WTC11 (cell line): ENCODE data around the gene NEK10. TPM values are rescaled to one million over a fixed set of nuclear protein-coding genes. Genes with fewer than 3 reads are reported as not detected.

ENCODE experiments used
- ATAC-seq: fragments of 200-7000 bp; cut with Tn5 transposase; 2 replicates; pipeline ENCODE4 v1.10.0; 2021; ENCODE audit warnings: mild to moderate bottlenecking, moderate library complexity
- CTCF ChIA-PET: fragments of 300-600 bp; sonication (Branson Sonifier 250); formaldehyde crosslinking; loops from one replicate; lab custom pipeline; 2021; ENCODE audit warnings: antibody characterized with exemption; lab: Charles Lee
- POLR2A ChIA-PET: fragments of 350-600 bp; sonication (Branson Sonifier 250); formaldehyde crosslinking; loops from one replicate; lab custom pipeline; 2021; ENCODE audit warnings: antibody characterized with exemption; lab: Charles Lee
- DNase-seq: peaks from one replicate; pipeline ENCODE4 v3.0.0; 2021; ENCODE audit warnings: low spot score
- H3K27ac Mint-ChIP-seq: 2 replicates; pipeline ENCODE4 v1.8.0; 2021; ENCODE audit warnings: mixed read lengths
- H3K27me3 Mint-ChIP-seq: 2 replicates; pipeline ENCODE4 v1.8.0; 2021; ENCODE audit warnings: low read depth, mild to moderate bottlenecking, moderate library complexity, mixed read lengths
- H3K36me3 Mint-ChIP-seq: 2 replicates; pipeline ENCODE4 v1.8.0; 2021; ENCODE audit warnings: mixed read lengths
- H3K4me1 Mint-ChIP-seq: 2 replicates; pipeline ENCODE4 v1.8.0; 2022; ENCODE audit warnings: mixed read lengths
- H3K4me3 Mint-ChIP-seq: 2 replicates; pipeline ENCODE4 v1.8.0; 2021; ENCODE audit warnings: mild to moderate bottlenecking, moderate library complexity, mixed read lengths
- H3K9me3 Mint-ChIP-seq: 2 replicates; pipeline ENCODE4 v1.8.0; 2021; ENCODE audit warnings: mixed read lengths
- ATF1 ChIP-seq: sonication (generic); formaldehyde crosslinking; IDR thresholded peaks from 2 replicates; pipeline ENCODE4 v1.8.1; 2023; ENCODE audit warnings: mild to moderate bottlenecking, moderate library complexity, missing genetic modification reagents
- JUN ChIP-seq: sonication (generic); formaldehyde crosslinking; IDR thresholded peaks from 2 replicates; pipeline ENCODE4 v1.8.0; 2023; ENCODE audit warnings: mild to moderate bottlenecking, missing genetic modification reagents
- MYBL2 ChIP-seq: sonication (generic); formaldehyde crosslinking; IDR thresholded peaks from 2 replicates; pipeline ENCODE4 v1.8.1; 2023; ENCODE audit warnings: mild to moderate bottlenecking, moderate library complexity, missing genetic modification reagents
- NFE2L1 ChIP-seq: sonication (generic); formaldehyde crosslinking; IDR thresholded peaks from 2 replicates; pipeline ENCODE4 v1.8.1; 2023; ENCODE audit warnings: missing genetic modification reagents
- RORB ChIP-seq: fragments of 250-450 bp; sonication (Bioruptor Pico); IDR thresholded peaks from 2 replicates; pipeline ENCODE4 v1.9.0; 2021; ENCODE audit warnings: mild to moderate bottlenecking
- TEAD4 ChIP-seq: sonication (generic); formaldehyde crosslinking; IDR thresholded peaks from 2 replicates; pipeline ENCODE4 v1.8.0; 2022; ENCODE audit warnings: mild to moderate bottlenecking, missing genetic modification reagents
- TP53 ChIP-seq: sonication (generic); formaldehyde crosslinking; IDR thresholded peaks from 2 replicates; pipeline ENCODE4 v1.8.1; 2023; ENCODE audit warnings: mild to moderate bottlenecking, missing genetic modification reagents
- ZNF317 ChIP-seq: sonication (generic); formaldehyde crosslinking; IDR thresholded peaks from 2 replicates; pipeline ENCODE4 v1.8.1; 2023; ENCODE audit warnings: low read depth, mild to moderate bottlenecking, moderate library complexity, missing genetic modification reagents, borderline replicate concordance
- ZNF396 ChIP-seq: fragments of 250-450 bp; sonication (Bioruptor Pico); IDR thresholded peaks from 2 replicates; pipeline ENCODE4 v1.8.0; 2021; ENCODE audit warnings: mild to moderate bottlenecking, moderate library complexity, borderline replicate concordance
- ZNF416 ChIP-seq: fragments of 250-450 bp; sonication (Bioruptor Pico); IDR thresholded peaks from 2 replicates; pipeline ENCODE4 v1.9.0; 2021; ENCODE audit warnings: mild to moderate bottlenecking, inconsistent platforms
- ZNF423 ChIP-seq: fragments of 250-450 bp; sonication (Bioruptor Pico); IDR thresholded peaks from 2 replicates; pipeline ENCODE4 v2.1.2; 2022; ENCODE audit warnings: mild to moderate bottlenecking, moderate library complexity
- total RNA-seq: library from RNA; stranded (reverse); gene quantifications from 3 replicates; pipeline ENCODE4 v1.2.3, GENCODE V29; 2021
- TF ChIP-seq, protein P1 (sequence below): sonication (generic); formaldehyde crosslinking; IDR thresholded peaks from 2 replicates; pipeline ENCODE4 v1.8.0; 2022; ENCODE audit warnings: mild to moderate bottlenecking, missing genetic modification reagents
- TF ChIP-seq, protein P2 (sequence below): fragments of 250-450 bp; sonication (Bioruptor Pico); IDR thresholded peaks from 2 replicates; pipeline ENCODE4 v2.1.2; 2022; ENCODE audit warnings: mild to moderate bottlenecking, moderate library complexity
- TF ChIP-seq, protein P3 (sequence below): sonication (generic); formaldehyde crosslinking; IDR thresholded peaks from 2 replicates; pipeline ENCODE4 v1.8.0; 2023; ENCODE audit warnings: missing genetic modification reagents, mild to moderate bottlenecking, borderline replicate concordance
- TF ChIP-seq, protein P4 (sequence below): sonication (generic); formaldehyde crosslinking; conservative IDR thresholded peaks from 2 replicates; pipeline ENCODE4 v1.8.1; 2022; ENCODE audit warnings: mild to moderate bottlenecking, missing genetic modification reagents
- TF ChIP-seq, protein P5 (sequence below): sonication (generic); formaldehyde crosslinking; IDR thresholded peaks from 2 replicates; pipeline ENCODE4 v1.8.0; 2022; ENCODE audit warnings: mild to moderate bottlenecking, missing genetic modification reagents
- TF ChIP-seq, protein P6 (sequence below): fragments of 200-600 bp; IDR thresholded peaks from 2 replicates; pipeline ENCODE4 v1.8.0; 2022; ENCODE audit warnings: antibody characterized with exemption
- TF ChIP-seq, protein P7 (sequence below): fragments of 250-450 bp; sonication (Bioruptor Pico); IDR thresholded peaks from 2 replicates; pipeline ENCODE4 v1.9.0; 2021; ENCODE audit warnings: mild to moderate bottlenecking

Gene NEK10
- total RNA-seq, 1 experiment from 2014 or later = 0.37 TPM

DNA sequence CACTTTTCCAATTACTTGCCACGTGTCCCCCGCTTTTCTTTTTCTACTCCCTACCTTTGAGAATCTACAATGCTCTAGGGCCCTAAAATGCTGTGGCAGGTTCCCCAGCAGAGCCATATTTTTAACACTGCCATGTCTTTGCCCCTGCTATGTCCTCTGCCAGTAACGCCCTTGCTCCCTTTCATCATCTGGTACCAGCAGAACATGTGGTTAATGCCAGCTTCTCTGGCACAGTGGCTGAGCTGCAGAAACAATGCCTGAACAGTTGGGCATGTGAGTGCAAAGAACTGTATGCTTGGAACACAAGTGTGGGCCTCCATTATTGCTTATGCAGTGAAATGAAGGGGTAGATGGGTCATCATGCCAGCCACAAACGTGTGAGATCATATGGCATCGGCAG lies 287.6 kb downstream of the NEK10 start:
- ChIA-PET POLR2A (interaction anchor here (0.6 kb wide), 1 partner anchor 173 kb away, joined by 3 read pairs; no protein-coding TSS in a partner anchor), CTCF (interaction anchor here (0.6 kb wide), 1 partner anchor 1119 kb away, joined by 3 read pairs; no protein-coding TSS in a partner anchor)
- Mint-ChIP-seq H3K36me3 (peaks cover 2% of the 10 kb centered on the region), H3K27me3 (peaks cover 3% of the 10 kb centered on the region), H3K4me1 (peaks cover 48% of the 10 kb centered on the region), H3K27ac (no peak overlapping the region), H3K9me3 (peaks cover 6% of the 10 kb centered on the region), H3K4me3 (no peak overlapping the region)
- ATAC-seq (no peak), DNase-seq (no peak)
- TF ChIP-seq, protein P1, sequence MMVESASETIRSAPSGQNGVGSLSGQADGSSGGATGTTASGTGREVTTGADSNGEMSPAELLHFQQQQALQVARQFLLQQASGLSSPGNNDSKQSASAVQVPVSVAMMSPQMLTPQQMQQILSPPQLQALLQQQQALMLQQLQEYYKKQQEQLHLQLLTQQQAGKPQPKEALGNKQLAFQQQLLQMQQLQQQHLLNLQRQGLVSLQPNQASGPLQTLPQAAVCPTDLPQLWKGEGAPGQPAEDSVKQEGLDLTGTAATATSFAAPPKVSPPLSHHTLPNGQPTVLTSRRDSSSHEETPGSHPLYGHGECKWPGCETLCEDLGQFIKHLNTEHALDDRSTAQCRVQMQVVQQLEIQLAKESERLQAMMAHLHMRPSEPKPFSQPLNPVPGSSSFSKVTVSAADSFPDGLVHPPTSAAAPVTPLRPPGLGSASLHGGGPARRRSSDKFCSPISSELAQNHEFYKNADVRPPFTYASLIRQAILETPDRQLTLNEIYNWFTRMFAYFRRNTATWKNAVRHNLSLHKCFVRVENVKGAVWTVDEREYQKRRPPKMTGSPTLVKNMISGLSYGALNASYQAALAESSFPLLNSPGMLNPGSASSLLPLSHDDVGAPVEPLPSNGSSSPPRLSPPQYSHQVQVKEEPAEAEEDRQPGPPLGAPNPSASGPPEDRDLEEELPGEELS (CRISPR knock-in tag) = no peak
- TF ChIP-seq RORB (CRISPR knock-in tag) = no peak
- no peak for TF ChIP-seq NFE2L1
- TF ChIP-seq JUN = no peak
- TF ChIP-seq, protein P2, sequence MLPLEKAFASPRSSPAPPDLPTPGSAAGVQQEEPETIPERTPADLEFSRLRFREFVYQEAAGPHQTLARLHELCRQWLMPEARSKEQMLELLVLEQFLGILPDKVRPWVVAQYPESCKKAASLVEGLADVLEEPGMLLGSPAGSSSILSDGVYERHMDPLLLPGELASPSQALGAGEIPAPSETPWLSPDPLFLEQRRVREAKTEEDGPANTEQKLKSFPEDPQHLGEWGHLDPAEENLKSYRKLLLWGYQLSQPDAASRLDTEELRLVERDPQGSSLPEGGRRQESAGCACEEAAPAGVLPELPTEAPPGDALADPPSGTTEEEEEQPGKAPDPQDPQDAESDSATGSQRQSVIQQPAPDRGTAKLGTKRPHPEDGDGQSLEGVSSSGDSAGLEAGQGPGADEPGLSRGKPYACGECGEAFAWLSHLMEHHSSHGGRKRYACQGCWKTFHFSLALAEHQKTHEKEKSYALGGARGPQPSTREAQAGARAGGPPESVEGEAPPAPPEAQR (CRISPR knock-in tag) = no peak
- no peak for TF ChIP-seq MYBL2 (CRISPR knock-in tag)
- TF ChIP-seq, protein P3, sequence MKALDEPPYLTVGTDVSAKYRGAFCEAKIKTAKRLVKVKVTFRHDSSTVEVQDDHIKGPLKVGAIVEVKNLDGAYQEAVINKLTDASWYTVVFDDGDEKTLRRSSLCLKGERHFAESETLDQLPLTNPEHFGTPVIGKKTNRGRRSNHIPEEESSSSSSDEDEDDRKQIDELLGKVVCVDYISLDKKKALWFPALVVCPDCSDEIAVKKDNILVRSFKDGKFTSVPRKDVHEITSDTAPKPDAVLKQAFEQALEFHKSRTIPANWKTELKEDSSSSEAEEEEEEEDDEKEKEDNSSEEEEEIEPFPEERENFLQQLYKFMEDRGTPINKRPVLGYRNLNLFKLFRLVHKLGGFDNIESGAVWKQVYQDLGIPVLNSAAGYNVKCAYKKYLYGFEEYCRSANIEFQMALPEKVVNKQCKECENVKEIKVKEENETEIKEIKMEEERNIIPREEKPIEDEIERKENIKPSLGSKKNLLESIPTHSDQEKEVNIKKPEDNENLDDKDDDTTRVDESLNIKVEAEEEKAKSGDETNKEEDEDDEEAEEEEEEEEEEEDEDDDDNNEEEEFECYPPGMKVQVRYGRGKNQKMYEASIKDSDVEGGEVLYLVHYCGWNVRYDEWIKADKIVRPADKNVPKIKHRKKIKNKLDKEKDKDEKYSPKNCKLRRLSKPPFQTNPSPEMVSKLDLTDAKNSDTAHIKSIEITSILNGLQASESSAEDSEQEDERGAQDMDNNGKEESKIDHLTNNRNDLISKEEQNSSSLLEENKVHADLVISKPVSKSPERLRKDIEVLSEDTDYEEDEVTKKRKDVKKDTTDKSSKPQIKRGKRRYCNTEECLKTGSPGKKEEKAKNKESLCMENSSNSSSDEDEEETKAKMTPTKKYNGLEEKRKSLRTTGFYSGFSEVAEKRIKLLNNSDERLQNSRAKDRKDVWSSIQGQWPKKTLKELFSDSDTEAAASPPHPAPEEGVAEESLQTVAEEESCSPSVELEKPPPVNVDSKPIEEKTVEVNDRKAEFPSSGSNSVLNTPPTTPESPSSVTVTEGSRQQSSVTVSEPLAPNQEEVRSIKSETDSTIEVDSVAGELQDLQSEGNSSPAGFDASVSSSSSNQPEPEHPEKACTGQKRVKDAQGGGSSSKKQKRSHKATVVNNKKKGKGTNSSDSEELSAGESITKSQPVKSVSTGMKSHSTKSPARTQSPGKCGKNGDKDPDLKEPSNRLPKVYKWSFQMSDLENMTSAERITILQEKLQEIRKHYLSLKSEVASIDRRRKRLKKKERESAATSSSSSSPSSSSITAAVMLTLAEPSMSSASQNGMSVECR = no peak

DNA sequence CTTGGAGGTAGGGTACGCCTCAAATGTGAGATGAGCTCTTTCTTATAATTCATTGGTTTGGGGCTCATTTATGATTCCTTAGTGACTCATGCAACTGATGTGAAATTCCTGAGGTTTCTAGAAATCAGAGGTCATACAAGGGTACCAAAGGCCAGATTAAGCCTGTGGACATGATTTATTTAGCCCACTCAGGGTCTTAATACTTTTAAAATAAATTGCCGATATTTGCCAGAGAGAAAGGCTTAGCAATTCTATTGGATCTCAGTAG lies 289.0 kb downstream of the NEK10 start:
- TF ChIP-seq, protein P4, sequence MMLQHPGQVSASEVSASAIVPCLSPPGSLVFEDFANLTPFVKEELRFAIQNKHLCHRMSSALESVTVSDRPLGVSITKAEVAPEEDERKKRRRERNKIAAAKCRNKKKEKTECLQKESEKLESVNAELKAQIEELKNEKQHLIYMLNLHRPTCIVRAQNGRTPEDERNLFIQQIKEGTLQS (CRISPR knock-in tag) = no peak
- TF ChIP-seq TP53 (no peak), ZNF423 (CRISPR knock-in tag) (no peak), ZNF396 (no peak), ZNF317 (no peak), ATF1 (CRISPR knock-in tag) (no peak), ZNF416 (CRISPR knock-in tag) (no peak), TEAD4 (no peak), JUN (no peak), MYBL2 (CRISPR knock-in tag) (no peak)
- TF ChIP-seq, protein P5, sequence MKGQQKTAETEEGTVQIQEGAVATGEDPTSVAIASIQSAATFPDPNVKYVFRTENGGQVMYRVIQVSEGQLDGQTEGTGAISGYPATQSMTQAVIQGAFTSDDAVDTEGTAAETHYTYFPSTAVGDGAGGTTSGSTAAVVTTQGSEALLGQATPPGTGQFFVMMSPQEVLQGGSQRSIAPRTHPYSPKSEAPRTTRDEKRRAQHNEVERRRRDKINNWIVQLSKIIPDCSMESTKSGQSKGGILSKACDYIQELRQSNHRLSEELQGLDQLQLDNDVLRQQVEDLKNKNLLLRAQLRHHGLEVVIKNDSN (CRISPR knock-in tag) = no peak
- TF ChIP-seq, protein P6, sequence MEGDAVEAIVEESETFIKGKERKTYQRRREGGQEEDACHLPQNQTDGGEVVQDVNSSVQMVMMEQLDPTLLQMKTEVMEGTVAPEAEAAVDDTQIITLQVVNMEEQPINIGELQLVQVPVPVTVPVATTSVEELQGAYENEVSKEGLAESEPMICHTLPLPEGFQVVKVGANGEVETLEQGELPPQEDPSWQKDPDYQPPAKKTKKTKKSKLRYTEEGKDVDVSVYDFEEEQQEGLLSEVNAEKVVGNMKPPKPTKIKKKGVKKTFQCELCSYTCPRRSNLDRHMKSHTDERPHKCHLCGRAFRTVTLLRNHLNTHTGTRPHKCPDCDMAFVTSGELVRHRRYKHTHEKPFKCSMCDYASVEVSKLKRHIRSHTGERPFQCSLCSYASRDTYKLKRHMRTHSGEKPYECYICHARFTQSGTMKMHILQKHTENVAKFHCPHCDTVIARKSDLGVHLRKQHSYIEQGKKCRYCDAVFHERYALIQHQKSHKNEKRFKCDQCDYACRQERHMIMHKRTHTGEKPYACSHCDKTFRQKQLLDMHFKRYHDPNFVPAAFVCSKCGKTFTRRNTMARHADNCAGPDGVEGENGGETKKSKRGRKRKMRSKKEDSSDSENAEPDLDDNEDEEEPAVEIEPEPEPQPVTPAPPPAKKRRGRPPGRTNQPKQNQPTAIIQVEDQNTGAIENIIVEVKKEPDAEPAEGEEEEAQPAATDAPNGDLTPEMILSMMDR = no peak
- TF ChIP-seq, protein P7, sequence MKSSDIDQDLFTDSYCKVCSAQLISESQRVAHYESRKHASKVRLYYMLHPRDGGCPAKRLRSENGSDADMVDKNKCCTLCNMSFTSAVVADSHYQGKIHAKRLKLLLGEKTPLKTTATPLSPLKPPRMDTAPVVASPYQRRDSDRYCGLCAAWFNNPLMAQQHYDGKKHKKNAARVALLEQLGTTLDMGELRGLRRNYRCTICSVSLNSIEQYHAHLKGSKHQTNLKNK = no peak
- TF ChIP-seq, protein P1 (CRISPR knock-in tag) = no peak
- Mint-ChIP-seq H3K9me3 (peaks cover 7% of the 10 kb centered on the region), H3K27me3 (peaks cover 3% of the 10 kb centered on the region), H3K4me1 (peaks cover 47% of the 10 kb centered on the region), H3K27ac (no peak overlapping the region), H3K4me3 (no peak overlapping the region), H3K36me3 (peaks cover 3% of the 10 kb centered on the region)
- no peak for DNase-seq
- POLR2A ChIA-PET = no interaction called here
- ATAC-seq = no peak
- CTCF ChIA-PET = no interaction called here
